ENCODE data around the gene THEMIS.
"Not testable (repeated sequence)": the region's sequence is repeated elsewhere in the genome, so short reads cannot be mapped to it uniquely, and the experiment has no call there.

THEMIS gene

DNA sequence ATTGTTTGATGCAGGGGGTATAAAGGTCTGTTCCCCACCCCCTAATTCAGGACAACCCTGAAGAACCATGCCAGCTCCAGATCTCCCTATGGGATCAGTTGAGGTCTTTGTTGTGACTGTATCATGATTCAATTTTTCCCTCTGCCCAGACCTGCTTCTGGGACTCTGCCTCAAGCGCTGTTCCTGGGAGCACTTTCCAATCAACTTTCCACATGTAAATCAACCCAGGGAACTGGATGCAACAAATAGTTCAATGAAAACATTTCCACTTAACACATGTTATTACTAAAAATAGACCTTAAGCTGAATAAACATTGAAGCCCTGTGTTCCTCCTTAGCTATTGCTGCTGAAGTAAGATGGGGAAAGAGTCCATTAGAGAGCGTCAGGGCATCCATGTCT lies 184.4 kb downstream of the THEMIS start:
- DNase-seq = no peak

DNA sequence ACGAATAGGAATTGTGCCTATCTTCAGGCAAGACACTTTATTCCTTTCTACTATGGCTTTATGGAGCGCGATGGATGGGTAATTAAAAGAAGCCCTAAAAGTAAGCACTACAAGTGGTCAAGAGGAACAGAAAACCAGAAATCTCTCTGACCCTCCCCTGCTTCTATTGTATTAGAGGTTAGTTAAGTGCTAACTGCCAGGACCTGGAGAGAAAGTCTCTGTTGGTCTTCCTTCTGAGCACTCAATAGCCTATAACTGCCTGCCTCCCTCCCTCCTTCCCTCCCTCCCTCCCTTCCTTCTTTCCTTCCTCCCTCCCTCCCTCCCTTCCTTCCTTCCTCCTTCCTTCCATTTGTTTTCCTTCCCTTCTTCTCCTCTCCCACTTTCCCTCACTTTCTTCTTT lies 190.2 kb downstream of the THEMIS start:
- DNase-seq = no peak

DNA sequence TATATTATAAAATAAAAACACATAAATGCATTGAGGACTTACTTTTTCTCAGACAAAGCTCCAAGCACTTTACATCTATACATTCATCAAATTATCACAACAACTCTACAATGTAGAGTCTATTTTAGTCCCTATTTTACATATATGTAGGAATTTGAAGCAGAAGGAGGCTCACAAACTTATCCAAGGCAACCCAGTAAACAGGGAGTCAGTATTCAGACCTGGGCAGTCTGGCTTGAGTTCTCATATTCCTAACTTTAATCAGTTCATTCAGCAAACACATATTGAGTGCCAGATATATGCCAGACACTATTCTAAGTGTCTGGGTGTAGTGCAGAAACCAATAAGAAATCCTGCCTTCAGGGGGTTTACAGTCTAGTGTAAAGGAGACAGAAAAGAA lies 194.6 kb downstream of the THEMIS start:
- no peak for DNase-seq

DNA sequence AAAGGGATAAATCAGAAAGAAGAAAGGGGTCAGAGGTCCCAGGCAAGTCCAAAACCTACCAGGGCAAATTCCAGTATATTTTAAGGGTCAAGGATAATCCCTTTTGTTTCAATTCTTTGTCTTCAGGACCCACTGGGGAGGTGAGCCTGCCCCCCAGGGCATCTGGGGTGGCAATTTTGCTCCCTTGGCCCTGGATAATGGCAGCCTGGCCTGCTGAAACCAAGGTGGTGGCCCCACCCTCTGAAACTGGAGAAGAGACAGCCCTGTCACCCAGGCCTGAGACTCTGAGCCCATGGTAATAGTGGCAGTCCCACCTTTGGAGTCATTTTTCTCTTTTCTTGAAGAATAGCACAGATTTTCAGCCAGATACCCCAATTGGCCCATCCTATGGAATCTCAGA lies 205.8 kb downstream of the THEMIS start:
- DNase-seq = no peak

DNA sequence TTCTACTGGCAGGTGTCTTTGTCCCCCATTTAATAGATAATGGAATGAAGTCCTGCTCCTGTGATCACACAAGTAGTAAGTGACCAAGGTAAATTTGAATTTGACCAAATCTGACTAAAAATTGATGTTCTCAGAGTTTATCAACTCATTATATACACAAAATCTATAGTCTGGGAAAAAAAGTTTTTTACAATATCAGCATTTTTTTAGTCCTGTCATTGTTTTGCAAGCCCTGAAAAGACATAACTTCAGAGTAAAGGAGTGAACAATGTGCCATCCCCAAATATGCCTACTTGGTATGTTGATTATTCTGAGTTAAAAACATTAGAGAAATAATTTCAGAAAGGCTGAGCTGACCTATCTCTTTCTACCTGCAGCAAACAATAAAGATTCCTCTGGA lies 209.7 kb downstream of the THEMIS start:
- DNase-seq = no peak

DNA sequence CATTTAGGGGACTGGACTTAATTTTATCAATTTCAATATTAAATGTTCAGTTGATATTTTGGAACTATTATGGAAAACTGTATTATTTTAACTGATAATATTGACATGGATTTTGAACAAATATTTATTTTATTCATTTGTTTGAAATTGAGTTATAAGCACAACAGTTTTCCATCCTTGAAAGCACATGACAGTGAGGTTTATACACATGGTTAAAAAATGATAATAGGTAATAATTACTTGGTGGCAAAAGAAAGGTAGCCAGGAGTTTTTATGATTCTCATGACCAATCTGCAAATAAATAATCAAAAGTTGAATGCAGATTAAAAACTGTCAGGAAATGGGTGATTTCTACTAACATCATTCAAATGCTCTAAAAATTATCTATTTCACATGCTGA lies 210.3 kb downstream of the THEMIS start:
- no peak for DNase-seq

DNA sequence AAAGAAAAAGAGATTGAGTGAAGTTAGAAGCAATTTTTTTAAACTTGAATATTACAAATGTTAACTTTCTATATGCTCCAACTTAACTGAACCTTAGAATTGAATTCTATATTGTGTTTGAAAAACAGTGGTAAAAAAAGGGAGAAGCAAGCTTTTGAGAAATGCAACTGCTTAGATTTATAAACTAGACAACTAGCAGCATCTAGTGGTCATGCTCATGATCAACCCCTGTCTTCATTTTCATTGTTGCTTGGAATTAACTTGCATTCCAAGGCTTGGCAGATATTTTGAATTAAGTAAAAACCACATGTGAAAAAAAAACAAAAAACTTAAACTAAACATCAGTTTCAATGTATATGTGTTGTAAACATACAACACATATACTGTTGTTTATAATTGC lies 210.8 kb downstream of the THEMIS start:
- DNase-seq = no peak

DNA sequence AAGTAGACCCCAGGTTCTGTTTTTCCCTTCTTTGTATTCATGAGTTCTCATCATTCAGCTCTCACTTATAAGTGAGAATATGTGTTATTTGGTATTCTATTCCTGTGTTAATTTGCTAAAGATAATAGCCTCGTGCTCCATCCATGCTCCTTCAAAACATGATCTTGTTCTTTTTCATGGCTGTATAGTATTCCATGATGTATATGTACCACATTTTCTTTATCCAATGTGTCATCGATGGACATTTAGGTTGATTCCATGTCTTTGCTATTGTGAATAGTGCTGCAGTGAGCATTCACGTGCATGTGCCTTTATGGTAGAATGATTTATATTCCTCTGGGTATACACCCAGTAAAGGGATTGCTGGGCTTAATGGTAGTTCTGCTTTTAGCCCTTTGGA lies 213.4 kb downstream of the THEMIS start:
- DNase-seq = not testable (repeated sequence)

DNA sequence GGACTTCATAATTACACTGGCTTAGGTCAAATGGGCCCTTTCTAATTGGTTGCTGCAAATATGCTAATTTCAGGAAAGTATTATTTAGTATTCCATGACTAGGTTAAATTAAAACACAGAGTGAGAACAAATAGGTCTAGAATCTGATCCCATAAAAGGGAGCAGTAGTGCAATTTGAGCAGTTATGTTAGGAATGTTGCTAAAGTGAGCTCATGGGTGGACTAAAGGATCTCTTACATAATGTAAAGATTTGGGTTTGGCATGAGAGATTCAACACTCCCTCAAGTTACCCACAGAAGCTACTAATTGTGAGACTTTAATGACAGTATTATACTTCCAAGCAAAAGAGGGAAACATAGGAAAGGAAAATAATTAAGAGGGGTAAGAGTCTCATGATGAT lies 214.8 kb downstream of the THEMIS start:
- no peak for DNase-seq

DNA sequence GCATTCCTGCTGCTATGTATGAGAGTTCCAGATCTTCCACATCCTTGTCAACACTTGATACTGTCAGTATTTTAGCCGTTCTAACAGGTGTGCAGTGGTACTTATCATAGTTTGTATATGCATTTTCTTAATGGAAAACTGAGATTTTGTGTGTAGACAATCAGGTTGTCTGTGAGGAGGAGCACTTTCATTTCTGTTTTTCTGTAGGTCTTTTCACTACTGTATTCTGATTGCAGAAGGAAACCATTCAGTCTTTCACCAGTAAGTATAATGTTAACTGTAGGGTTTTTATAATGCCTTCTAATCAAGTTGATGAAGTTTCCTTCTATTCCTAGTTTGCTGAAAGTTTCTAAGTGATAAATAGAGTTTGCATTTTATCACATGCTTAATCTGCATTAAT lies 216.4 kb downstream of the THEMIS start:
- no peak for DNase-seq
